Fibroblast of lung (primary cell): ENCODE measurements around the gene AGBL1. TPM values are rescaled to one million over a fixed set of nuclear protein-coding genes. Genes with fewer than 3 reads are reported as not detected.

Experiments used
- DNase-seq, 2 donors: peaks; one replicate each; pipeline versions ENCODE4 v3.0.0 to v3.0.0-alpha.2; 2010; ENCODE audit warnings: low read depth in 2 of 2
- H2AFZ ChIP-seq: 2 replicates; pipeline ENCODE4 v1.5.1; 2012; ENCODE audit warnings: low read length, control low read depth, inconsistent platforms
- H3K27ac ChIP-seq: 2 replicates; pipeline ENCODE4 v1.5.1; 2011; ENCODE audit warnings: low read length, control low read depth; ENCODE audit not compliant: insufficient read depth
- H3K27me3 ChIP-seq: 2 replicates; pipeline ENCODE4 v1.5.1; 2011; ENCODE audit warnings: mild to moderate bottlenecking, low read length; ENCODE audit not compliant: control insufficient read depth, insufficient read depth
- H3K36me3 ChIP-seq: 2 replicates; pipeline ENCODE4 v1.5.1; 2011; ENCODE audit warnings: low read length; ENCODE audit not compliant: control insufficient read depth, insufficient read depth
- H3K4me1 ChIP-seq: 2 replicates; pipeline ENCODE4 v1.5.1; 2011; ENCODE audit warnings: low read length; ENCODE audit not compliant: control insufficient read depth, insufficient read depth; ENCODE audit errors: extremely low read depth
- H3K4me2 ChIP-seq: 2 replicates; pipeline ENCODE4 v1.5.1; 2011; ENCODE audit warnings: low read length, control low read depth; ENCODE audit not compliant: insufficient read depth; ENCODE audit errors: extremely low read depth
- H3K4me3 ChIP-seq, 4 experiments: fragments of 200-600 bp in 1 of 4; sonication (generic) in 1 of 4; replicated peaks in 1 of 4; 2 replicates each; pipeline ENCODE4 v1.5.1; 2011 to 2016; ENCODE audit warnings: low read length in 4 of 4, low read depth in 3 of 4, mild to moderate bottlenecking in 3 of 4, control low read depth in 2 of 4, inconsistent platforms in 1 of 4, mixed read lengths in 1 of 4; ENCODE audit not compliant: insufficient read depth in 1 of 4; ENCODE audit errors: control extremely low read depth in 1 of 4
- H3K79me2 ChIP-seq: 2 replicates; pipeline ENCODE4 v1.5.1; 2012; ENCODE audit warnings: mild to moderate bottlenecking, low read length, inconsistent platforms; ENCODE audit not compliant: control insufficient read depth, insufficient read depth
- H3K9ac ChIP-seq: 2 replicates; pipeline ENCODE4 v1.5.1; 2011; ENCODE audit warnings: mild to moderate bottlenecking, low read length, control low read depth; ENCODE audit not compliant: insufficient read depth
- H3K9me3 ChIP-seq: 2 replicates; pipeline ENCODE4 v1.5.1; 2012; ENCODE audit warnings: low read depth, low read length; ENCODE audit not compliant: control insufficient read depth, insufficient read depth
- H4K20me1 ChIP-seq: 2 replicates; pipeline ENCODE4 v1.5.1; 2011; ENCODE audit warnings: low read length; ENCODE audit not compliant: control insufficient read depth, insufficient read depth; ENCODE audit errors: extremely low read depth
- EZH2 ChIP-seq: IDR thresholded peaks from 2 replicates; pipeline ENCODE4 v1.5.1; 2012; ENCODE audit warnings: low read length, control low read depth, mild to moderate bottlenecking; ENCODE audit errors: missing control alignments
- polyA plus RNA-seq, 2 donors: library from polyadenylated mRNA; depleted of rRNA in 1 of 2; stranded (reverse) in 1 of 2; unstranded in 1 of 2; fragments of >200 nt; gene quantifications; 2 replicates each; pipeline ENCODE4 v1.2.1, GENCODE V29; 2011 to 2012; ENCODE audit warnings: missing spikeins in 1 of 2
- total RNA-seq: library from RNA; depleted of rRNA; stranded (reverse); fragments of >200 nt; gene quantifications from 2 replicates; pipeline ENCODE4 v1.2.1, GENCODE V29; 2014
- TF ChIP-seq, protein P1 (sequence below), 2 donors: IDR thresholded peaks in 1 of 2; conservative IDR thresholded peaks in 1 of 2; 1 replicate in 1 of 2; 2 replicates in 1 of 2; pipeline ENCODE4 v1.5.1; 2011 to 2012; ENCODE audit warnings: low read length in 2 of 2, control low read depth in 1 of 2, inconsistent platforms in 1 of 2, low read depth in 1 of 2, mild to moderate bottlenecking in 1 of 2

The AGBL1 gene
- total and polyA plus RNA-seq, 2 donors (not counting 1 experiment from before 2014, with no cell fraction given), result not detected

DNA sequence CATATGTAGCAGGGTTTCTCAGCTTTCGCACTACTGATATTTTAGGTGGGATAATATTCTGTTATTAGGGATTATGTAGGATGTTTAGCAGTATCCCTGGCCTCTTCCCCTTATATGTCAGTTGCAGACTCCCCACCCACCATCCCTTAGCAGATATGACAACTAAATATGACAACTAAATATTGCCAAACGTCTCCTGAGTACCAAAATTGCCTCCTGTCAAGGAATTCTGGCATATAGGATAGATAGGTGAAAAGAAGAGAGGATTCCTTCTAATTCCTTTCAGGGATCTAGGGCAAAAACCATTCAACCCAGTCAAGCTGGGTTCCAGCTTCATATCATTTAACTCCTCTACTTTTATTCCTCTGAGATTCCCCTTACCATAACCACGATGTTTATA, 759.8 kb downstream of the AGBL1 start:
- no peak for DNase-seq
- TF ChIP-seq, protein P1, sequence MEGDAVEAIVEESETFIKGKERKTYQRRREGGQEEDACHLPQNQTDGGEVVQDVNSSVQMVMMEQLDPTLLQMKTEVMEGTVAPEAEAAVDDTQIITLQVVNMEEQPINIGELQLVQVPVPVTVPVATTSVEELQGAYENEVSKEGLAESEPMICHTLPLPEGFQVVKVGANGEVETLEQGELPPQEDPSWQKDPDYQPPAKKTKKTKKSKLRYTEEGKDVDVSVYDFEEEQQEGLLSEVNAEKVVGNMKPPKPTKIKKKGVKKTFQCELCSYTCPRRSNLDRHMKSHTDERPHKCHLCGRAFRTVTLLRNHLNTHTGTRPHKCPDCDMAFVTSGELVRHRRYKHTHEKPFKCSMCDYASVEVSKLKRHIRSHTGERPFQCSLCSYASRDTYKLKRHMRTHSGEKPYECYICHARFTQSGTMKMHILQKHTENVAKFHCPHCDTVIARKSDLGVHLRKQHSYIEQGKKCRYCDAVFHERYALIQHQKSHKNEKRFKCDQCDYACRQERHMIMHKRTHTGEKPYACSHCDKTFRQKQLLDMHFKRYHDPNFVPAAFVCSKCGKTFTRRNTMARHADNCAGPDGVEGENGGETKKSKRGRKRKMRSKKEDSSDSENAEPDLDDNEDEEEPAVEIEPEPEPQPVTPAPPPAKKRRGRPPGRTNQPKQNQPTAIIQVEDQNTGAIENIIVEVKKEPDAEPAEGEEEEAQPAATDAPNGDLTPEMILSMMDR (conservative IDR thresholded peaks at IDR 0.05 in 1 of 2, IDR thresholded peaks at IDR 0.05 in 1 of 2; ENCODE audit: low read depth in 1 of 2, low read length in 2 of 2), result no peak
- TF ChIP-seq EZH2, result no peak

GRCh38 chr15:86840996-86841395, 761.3 kb downstream of the AGBL1 start:
- Histone ChIP-seq H3K9me3 (no peaks in the 10 kb centered on the region), H2AFZ (no peak overlapping the region), H3K36me3 (no peaks in the 10 kb centered on the region), H3K27ac (no peak overlapping the region), H4K20me1 (no peaks in the 10 kb centered on the region), H3K9ac (no peak overlapping the region), H3K27me3 (no peaks in the 10 kb centered on the region), H3K4me3 (no peak overlapping the region), H3K4me2 (no peak overlapping the region), H3K79me2 (no peaks in the 10 kb centered on the region), H3K4me1 (no peaks in the 10 kb centered on the region)
- no peak for DNase-seq
- TF ChIP-seq, protein P1 (conservative IDR thresholded peaks at IDR 0.05 in 1 of 2, IDR thresholded peaks at IDR 0.05 in 1 of 2; ENCODE audit: low read depth in 1 of 2, low read length in 2 of 2), result no peak
- TF ChIP-seq EZH2, result no peak

More for the DNA sequence above, 759.8 kb downstream of the AGBL1 start:
- Histone ChIP-seq H4K20me1 (no peaks in the 10 kb centered on the region), H3K36me3 (no peaks in the 10 kb centered on the region), H3K27me3 (no peaks in the 10 kb centered on the region), H3K27ac (no peak overlapping the region), H3K9me3 (no peaks in the 10 kb centered on the region), H3K4me2 (no peak overlapping the region), H3K4me3 (no peak overlapping the region), H3K79me2 (no peaks in the 10 kb centered on the region), H3K4me1 (no peaks in the 10 kb centered on the region), H2AFZ (no peak overlapping the region), H3K9ac (no peak overlapping the region)

DNA sequence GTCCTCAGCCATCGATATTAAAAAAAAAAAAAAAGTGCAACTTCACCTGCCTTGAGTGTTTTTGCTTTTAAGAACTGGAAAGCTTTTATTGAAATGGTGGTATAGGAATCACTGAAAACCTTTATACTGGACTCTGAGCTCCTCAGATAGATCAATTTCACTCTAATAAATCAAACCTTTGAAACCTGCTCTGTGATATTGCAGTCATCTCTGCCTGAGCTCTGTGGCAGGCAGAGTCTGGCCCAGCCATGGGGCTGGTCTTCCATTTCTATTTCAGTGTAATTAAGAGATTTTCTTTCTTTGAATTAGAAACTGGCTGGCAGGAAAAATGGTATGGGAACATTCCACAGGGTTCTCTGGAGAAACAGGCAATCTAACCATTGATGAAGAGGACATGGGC, 762.5 kb downstream of the AGBL1 start:
- H3K9me3 ChIP-seq, result no peaks in the 10 kb centered on the region
- no peak overlapping the region for H3K4me2 ChIP-seq
- H3K36me3 ChIP-seq, result no peaks in the 10 kb centered on the region
- H2AFZ ChIP-seq, result no peak overlapping the region
- no peaks in the 10 kb centered on the region for H3K79me2 ChIP-seq
- no peak overlapping the region for H3K9ac ChIP-seq
- DNase-seq, result no peak
- no peaks in the 10 kb centered on the region for H3K4me1 ChIP-seq
- H4K20me1 ChIP-seq, result no peaks in the 10 kb centered on the region
- H3K27ac ChIP-seq, result no peak overlapping the region
- no peak overlapping the region for H3K4me3 ChIP-seq
- TF ChIP-seq, protein P1 (conservative IDR thresholded peaks at IDR 0.05 in 1 of 2, IDR thresholded peaks at IDR 0.05 in 1 of 2; ENCODE audit: low read depth in 1 of 2, low read length in 2 of 2), result no peak
- no peak for TF ChIP-seq EZH2
- H3K27me3 ChIP-seq, result no peaks in the 10 kb centered on the region
